OCI-LY7 (cell line): ENCODE results near the gene ZNF582. TPM values are rescaled to one million over a fixed set of nuclear protein-coding genes. Genes with fewer than 3 reads are reported as not detected.
A peak's percentile ranks its signal among the peaks of the same experiment; 100 is the strongest.

Experiments used
- BruUV-seq: library from RNA; stranded (reverse); fragments of 400-500 nt; replicated peaks from 2 replicates; lab custom pipeline; 2021; lab: Mats Ljungman, UMichigan
- CTCF ChIA-PET: fragments of 300-600 bp; sonication (Branson Sonifier 250); formaldehyde crosslinking; loops from one replicate; lab custom pipeline; 2022; ENCODE audit warnings: antibody characterized with exemption; ENCODE audit not compliant: unreplicated experiment; lab: Charles Lee
- POLR2A ChIA-PET: fragments of 300-600 bp; sonication (Branson Sonifier 250); formaldehyde crosslinking; loops from one replicate; lab custom pipeline; 2022; ENCODE audit warnings: antibody characterized with exemption; lab: Charles Lee
- DNase-seq: peaks from one replicate; pipeline ENCODE4 v3.0.0-alpha.2; 2015; ENCODE audit warnings: low spot score
- H2AFZ ChIP-seq: fragments of 200-600 bp; sonication (generic), shearing (Covaris generic); 2 replicates; pipeline ENCODE4 v1.6.1; 2014; ENCODE audit warnings: mild to moderate bottlenecking, antibody characterized with exemption, low read length, moderate library complexity
- H3K27ac ChIP-seq: fragments of 200-600 bp; sonication (generic); 2 replicates; pipeline ENCODE4 v1.5.1; 2014; ENCODE audit warnings: mixed run types, low read depth, mild to moderate bottlenecking, moderate library complexity, low read length, inconsistent platforms; ENCODE audit not compliant: poor library complexity, severe bottlenecking
- H3K36me3 ChIP-seq: fragments of 200-600 bp; sonication (generic); 2 replicates; pipeline ENCODE4 v1.6.1; 2014; ENCODE audit warnings: mild to moderate bottlenecking, antibody characterized with exemption, low read length, moderate library complexity, mixed read lengths; ENCODE audit not compliant: insufficient read depth
- H3K4me1 ChIP-seq: fragments of 200-600 bp; sonication (generic); 2 replicates; pipeline ENCODE4 v1.5.1; 2014; ENCODE audit warnings: mild to moderate bottlenecking, low read length; ENCODE audit not compliant: insufficient read depth, poor library complexity, severe bottlenecking
- H3K4me2 ChIP-seq: fragments of 200-600 bp; sonication (generic); 2 replicates; pipeline ENCODE4 v1.6.1; 2014; ENCODE audit warnings: mild to moderate bottlenecking, low read length
- H3K4me3 ChIP-seq: fragments of 200-600 bp; sonication (generic); 2 replicates; pipeline ENCODE4 v1.5.1; 2014; ENCODE audit warnings: mild to moderate bottlenecking, low read depth, low read length; ENCODE audit not compliant: poor library complexity, severe bottlenecking
- H3K79me2 ChIP-seq: fragments of 200-600 bp; sonication (generic); 2 replicates; pipeline ENCODE4 v1.6.1; 2016; ENCODE audit warnings: low read depth, mild to moderate bottlenecking, low read length, moderate library complexity, mixed read lengths; ENCODE audit not compliant: insufficient read depth
- H3K9me2 ChIP-seq: fragments of 200-600 bp; sonication (generic); 2 replicates; pipeline ENCODE4 v1.6.1; 2016; ENCODE audit warnings: mild to moderate bottlenecking, low read length, mixed read lengths; ENCODE audit not compliant: insufficient read depth
- H3K9me3 ChIP-seq: fragments of 200-600 bp; sonication (generic); 2 replicates; pipeline ENCODE4 v1.6.1; 2014; ENCODE audit warnings: mild to moderate bottlenecking, mixed run types, low read length, mixed read lengths
- H4K20me1 ChIP-seq: fragments of 200-600 bp; sonication (generic); 2 replicates; pipeline ENCODE4 v1.6.1; 2014; ENCODE audit warnings: mild to moderate bottlenecking, antibody characterized with exemption, low read length, moderate library complexity, mixed read lengths; ENCODE audit not compliant: insufficient read depth
- EZH2phosphoT487 ChIP-seq: fragments of 200-600 bp; sonication (generic); IDR thresholded peaks from 2 replicates; pipeline ENCODE4 v1.6.1; 2018; ENCODE audit warnings: low read depth, borderline replicate concordance, mild to moderate bottlenecking, mixed run types, antibody characterized with exemption, low read length, moderate library complexity, mixed read lengths
- intact Hi-C: fragments of 100-400 bp; cut with micrococcal nuclease; formaldehyde crosslinking; loops from one replicate; pipeline ENCODE4 v1.10.0; 2022; ENCODE audit not compliant: unreplicated experiment
- total RNA-seq, 2 experiments: library from RNA; depleted of rRNA in 1 of 2; stranded (reverse); fragments of >200 nt in 1 of 2; shearing (Covaris generic) in 1 of 2; gene quantifications; 2 replicates each; pipeline ENCODE4 v1.2.3, GENCODE V29; 2014 to 2022
- TF ChIP-seq, protein P1 (sequence below): fragments of 200-600 bp; sonication (generic); conservative IDR thresholded peaks from 2 replicates; pipeline ENCODE4 v1.5.1; 2014; ENCODE audit warnings: mild to moderate bottlenecking, antibody characterized with exemption, low read length, moderate library complexity, mixed read lengths

The ZNF582 gene
- total RNA-seq, 2 experiments from 2014 or later = not detected

DNA sequence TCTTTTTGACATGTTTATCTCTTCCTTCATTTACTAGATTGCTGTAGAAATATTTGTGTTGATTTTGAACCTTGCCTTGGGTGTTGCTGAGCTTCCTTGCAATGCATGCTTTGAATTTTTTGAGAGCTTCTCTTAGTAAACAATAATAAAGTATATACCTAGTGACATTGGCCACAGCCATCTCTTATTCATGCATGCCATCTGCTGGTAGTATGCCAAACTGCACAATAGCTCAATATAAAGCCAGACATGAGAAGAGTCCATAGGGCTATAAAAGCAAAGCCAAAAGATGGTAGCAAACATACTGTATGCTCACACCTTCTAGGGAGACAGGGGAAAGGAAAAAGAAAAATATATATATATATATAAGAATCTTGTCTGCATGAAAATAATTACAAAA is 59.8 kb downstream of the ZNF582 start:
- Histone ChIP-seq H3K4me2 (no peak overlapping the region), H3K9me3 (no peaks in the 10 kb centered on the region), H3K79me2 (no peaks in the 10 kb centered on the region), H2AFZ (no peak overlapping the region), H3K36me3 (no peaks in the 10 kb centered on the region), H4K20me1 (no peaks in the 10 kb centered on the region), H3K27ac (no peak overlapping the region), H3K9me2 (no peaks in the 10 kb centered on the region), H3K4me1 (no peaks in the 10 kb centered on the region), H3K4me3 (no peak overlapping the region)
- DNase-seq = peak; percentile 61
- POLR2A ChIA-PET = interaction anchor here (0.8 to 1.0 kb wide), 3 partner anchors 12 to 79 kb away, joined by 3 to 5 read pairs (median 4); partner anchors contain the start of gene ZSCAN5A
- CTCF ChIA-PET = interaction anchor here (0.6 to 1.2 kb wide), 4 partner anchors 19 to 253 kb away, joined by 3 to 5 read pairs (median 4); partner anchors contain the start of gene ZSCAN5A
- no peak for TF ChIP-seq EZH2phosphoT487
- TF ChIP-seq, protein P1, sequence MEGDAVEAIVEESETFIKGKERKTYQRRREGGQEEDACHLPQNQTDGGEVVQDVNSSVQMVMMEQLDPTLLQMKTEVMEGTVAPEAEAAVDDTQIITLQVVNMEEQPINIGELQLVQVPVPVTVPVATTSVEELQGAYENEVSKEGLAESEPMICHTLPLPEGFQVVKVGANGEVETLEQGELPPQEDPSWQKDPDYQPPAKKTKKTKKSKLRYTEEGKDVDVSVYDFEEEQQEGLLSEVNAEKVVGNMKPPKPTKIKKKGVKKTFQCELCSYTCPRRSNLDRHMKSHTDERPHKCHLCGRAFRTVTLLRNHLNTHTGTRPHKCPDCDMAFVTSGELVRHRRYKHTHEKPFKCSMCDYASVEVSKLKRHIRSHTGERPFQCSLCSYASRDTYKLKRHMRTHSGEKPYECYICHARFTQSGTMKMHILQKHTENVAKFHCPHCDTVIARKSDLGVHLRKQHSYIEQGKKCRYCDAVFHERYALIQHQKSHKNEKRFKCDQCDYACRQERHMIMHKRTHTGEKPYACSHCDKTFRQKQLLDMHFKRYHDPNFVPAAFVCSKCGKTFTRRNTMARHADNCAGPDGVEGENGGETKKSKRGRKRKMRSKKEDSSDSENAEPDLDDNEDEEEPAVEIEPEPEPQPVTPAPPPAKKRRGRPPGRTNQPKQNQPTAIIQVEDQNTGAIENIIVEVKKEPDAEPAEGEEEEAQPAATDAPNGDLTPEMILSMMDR = peak; percentile 96
- BruUV-seq = no TSS peak
- intact Hi-C loops = loop anchor here (1.0 to 2.0 kb wide), 2 partner anchors 79 to 257 kb away; no protein-coding TSS in a partner anchor

Other genes starting within 250 kb of the ZNF582 start
- gene GALP, start 217.5 kb downstream of the ZNF582 start, total RNA-seq (2014; rRNA removed; shearing (Covaris generic)) = not detected in 2 replicates
- gene GALP, start 217.5 kb downstream of the ZNF582 start, total RNA-seq (2022) = not detected in 2 replicates
- gene ZSCAN5B, start 195.8 kb downstream of the ZNF582 start, total RNA-seq (2014; rRNA removed; shearing (Covaris generic)) = not detected in 2 replicates
- not detected in 2 replicates for gene ZSCAN5B, start 195.8 kb downstream of the ZNF582 start, total RNA-seq (2022)
- gene ZSCAN5C, start 191.3 kb downstream of the ZNF582 start, total RNA-seq (2014; rRNA removed; shearing (Covaris generic)) = not detected in 2 replicates
- gene ZSCAN5C, start 191.3 kb downstream of the ZNF582 start, total RNA-seq (2022) = not detected in 2 replicates
- gene EDDM13, start 120.8 kb downstream of the ZNF582 start, total RNA-seq (2014; rRNA removed; shearing (Covaris generic)) = not detected in 2 replicates
- gene EDDM13, start 120.8 kb downstream of the ZNF582 start, total RNA-seq (2022) = not detected in 2 replicates
- 9.9 and 19.2 TPM in 2 replicates for gene ZSCAN5A, start 78.7 kb downstream of the ZNF582 start, total RNA-seq (2014; rRNA removed; shearing (Covaris generic))
- 14.4 and 16.2 TPM in 2 replicates for gene ZSCAN5A, start 78.7 kb downstream of the ZNF582 start, total RNA-seq (2022)
- 0.73 and 1.8 TPM in 2 replicates for gene ZNF583, start 10.8 kb upstream of the ZNF582 start, total RNA-seq (2014; rRNA removed; shearing (Covaris generic))
- gene ZNF583, start 10.8 kb upstream of the ZNF582 start, total RNA-seq (2022) = 3.0 and 3.3 TPM in 2 replicates
- gene ZNF667, start 83.8 kb upstream of the ZNF582 start, total RNA-seq (2014; rRNA removed; shearing (Covaris generic)) = not detected in 2 replicates
- gene ZNF667, start 83.8 kb upstream of the ZNF582 start, total RNA-seq (2022) = not detected in 2 replicates
- gene ZNF471, start 114.3 kb upstream of the ZNF582 start, total RNA-seq (2014; rRNA removed; shearing (Covaris generic)) = not detected in 2 replicates
- gene ZNF471, start 114.3 kb upstream of the ZNF582 start, total RNA-seq (2022) = not detected in 2 replicates
- gene ZFP28, start 145.4 kb upstream of the ZNF582 start, total RNA-seq (2014; rRNA removed; shearing (Covaris generic)) = not detected in 2 replicates
- gene ZFP28, start 145.4 kb upstream of the ZNF582 start, total RNA-seq (2022) = not detected in 2 replicates
- gene ZNF470, start 173.9 kb upstream of the ZNF582 start, total RNA-seq (2014; rRNA removed; shearing (Covaris generic)) = 0.54 and 1.1 TPM in 2 replicates
- 0.92 and 1.2 TPM in 2 replicates for gene ZNF470, start 173.9 kb upstream of the ZNF582 start, total RNA-seq (2022)
- gene ZNF71, start 201.8 kb upstream of the ZNF582 start, total RNA-seq (2014; rRNA removed; shearing (Covaris generic)) = 5.6 and 6.2 TPM in 2 replicates
- gene ZNF71, start 201.8 kb upstream of the ZNF582 start, total RNA-seq (2022) = 4.5 and 6.3 TPM in 2 replicates
- 0.18 TPM in 1 of 2 replicates, not detected in the other for gene SMIM17, start 249.6 kb upstream of the ZNF582 start, total RNA-seq (2014; rRNA removed; shearing (Covaris generic))
- gene SMIM17, start 249.6 kb upstream of the ZNF582 start, total RNA-seq (2022) = not detected in 2 replicates